ENCODE results near the gene CEMIP.

The CEMIP gene

DNA sequence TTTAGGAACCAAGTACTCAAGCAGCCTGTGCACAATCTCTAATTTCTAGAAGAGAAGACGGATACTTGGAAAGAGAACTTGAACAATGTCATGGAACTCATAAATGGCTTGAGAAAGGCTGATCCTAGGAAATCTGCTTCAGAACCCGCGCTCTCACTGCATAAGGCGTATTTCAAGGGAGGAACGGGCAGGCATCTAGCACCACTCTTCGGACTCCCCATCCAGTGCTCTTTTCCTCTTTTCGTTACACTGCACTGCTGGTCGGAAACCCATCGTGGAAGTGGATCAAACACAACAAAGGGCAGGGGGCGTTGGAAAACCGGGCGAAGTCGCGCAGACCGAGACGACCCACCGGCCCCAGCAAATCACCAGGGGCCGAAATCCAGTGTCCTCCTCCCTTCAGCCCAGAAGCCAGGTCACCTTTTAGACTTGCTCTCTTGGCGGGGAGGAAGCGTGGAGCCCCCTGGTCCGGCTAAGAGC is 221.0 kb downstream of the CEMIP start:
- DNase-seq (ENCODE audit: low read depth) = no peak
- H3K4me3 ChIP-seq (ENCODE audit: control insufficient read depth, low read depth, low read length) = peak overlapping the region; percentile 89
- TF ChIP-seq, protein P1, sequence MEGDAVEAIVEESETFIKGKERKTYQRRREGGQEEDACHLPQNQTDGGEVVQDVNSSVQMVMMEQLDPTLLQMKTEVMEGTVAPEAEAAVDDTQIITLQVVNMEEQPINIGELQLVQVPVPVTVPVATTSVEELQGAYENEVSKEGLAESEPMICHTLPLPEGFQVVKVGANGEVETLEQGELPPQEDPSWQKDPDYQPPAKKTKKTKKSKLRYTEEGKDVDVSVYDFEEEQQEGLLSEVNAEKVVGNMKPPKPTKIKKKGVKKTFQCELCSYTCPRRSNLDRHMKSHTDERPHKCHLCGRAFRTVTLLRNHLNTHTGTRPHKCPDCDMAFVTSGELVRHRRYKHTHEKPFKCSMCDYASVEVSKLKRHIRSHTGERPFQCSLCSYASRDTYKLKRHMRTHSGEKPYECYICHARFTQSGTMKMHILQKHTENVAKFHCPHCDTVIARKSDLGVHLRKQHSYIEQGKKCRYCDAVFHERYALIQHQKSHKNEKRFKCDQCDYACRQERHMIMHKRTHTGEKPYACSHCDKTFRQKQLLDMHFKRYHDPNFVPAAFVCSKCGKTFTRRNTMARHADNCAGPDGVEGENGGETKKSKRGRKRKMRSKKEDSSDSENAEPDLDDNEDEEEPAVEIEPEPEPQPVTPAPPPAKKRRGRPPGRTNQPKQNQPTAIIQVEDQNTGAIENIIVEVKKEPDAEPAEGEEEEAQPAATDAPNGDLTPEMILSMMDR (conservative IDR thresholded peaks at IDR 0.05; ENCODE audit: control insufficient read depth, insufficient read depth, low read depth, low read length) = no peak

DNA sequence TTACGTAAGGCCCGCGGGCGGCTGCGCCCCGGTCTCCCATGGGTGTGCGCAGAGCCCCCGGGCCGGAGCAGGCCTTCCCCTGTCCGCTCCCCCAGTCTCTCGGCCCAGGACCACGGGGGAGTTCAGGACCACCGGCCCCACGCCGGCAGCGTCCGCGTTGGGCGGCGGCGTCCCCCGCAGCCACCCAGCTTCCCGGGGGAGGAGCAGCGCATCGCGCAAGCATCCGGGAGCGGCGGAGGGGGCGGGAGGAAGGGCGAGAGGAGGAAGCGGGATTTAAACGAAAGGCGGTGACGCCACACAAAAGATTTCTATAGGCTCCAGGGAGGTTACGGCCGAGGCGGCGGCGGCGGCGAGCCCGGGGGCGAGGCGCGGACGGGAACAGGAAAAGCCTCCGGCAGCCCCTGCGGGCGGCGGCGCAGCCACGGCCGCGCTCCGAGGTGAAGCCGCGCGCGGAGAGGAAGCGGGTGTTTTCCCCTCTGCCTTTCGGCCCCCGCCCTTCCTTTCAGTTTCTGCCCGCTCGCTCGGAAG is 221.5 kb downstream of the CEMIP start, which contains the start of gene TLNRD1:
TSS of gene TLNRD1 (plus strand) at position 300 of the 528 bp plus-strand sequence. CDS start 1,349 bp downstream, outside the sequence.
- TF ChIP-seq, protein P1 (conservative IDR thresholded peaks at IDR 0.05; ENCODE audit: control insufficient read depth, insufficient read depth, low read depth, low read length) = no peak
- H3K4me3 ChIP-seq (ENCODE audit: control insufficient read depth, low read depth, low read length) = peak within 1 kb of the TSS; percentile 89
- DNase-seq (ENCODE audit: low read depth) = peak; percentile 90
